Measurements from ENCODE around the gene GARIN1A. TPM values are rescaled to one million over a fixed set of nuclear protein-coding genes. Genes with fewer than 3 reads are reported as not detected.

The GARIN1A gene
- total and polyA plus RNA-seq, 2 donors = 0.19 to 1.4 TPM

DNA sequence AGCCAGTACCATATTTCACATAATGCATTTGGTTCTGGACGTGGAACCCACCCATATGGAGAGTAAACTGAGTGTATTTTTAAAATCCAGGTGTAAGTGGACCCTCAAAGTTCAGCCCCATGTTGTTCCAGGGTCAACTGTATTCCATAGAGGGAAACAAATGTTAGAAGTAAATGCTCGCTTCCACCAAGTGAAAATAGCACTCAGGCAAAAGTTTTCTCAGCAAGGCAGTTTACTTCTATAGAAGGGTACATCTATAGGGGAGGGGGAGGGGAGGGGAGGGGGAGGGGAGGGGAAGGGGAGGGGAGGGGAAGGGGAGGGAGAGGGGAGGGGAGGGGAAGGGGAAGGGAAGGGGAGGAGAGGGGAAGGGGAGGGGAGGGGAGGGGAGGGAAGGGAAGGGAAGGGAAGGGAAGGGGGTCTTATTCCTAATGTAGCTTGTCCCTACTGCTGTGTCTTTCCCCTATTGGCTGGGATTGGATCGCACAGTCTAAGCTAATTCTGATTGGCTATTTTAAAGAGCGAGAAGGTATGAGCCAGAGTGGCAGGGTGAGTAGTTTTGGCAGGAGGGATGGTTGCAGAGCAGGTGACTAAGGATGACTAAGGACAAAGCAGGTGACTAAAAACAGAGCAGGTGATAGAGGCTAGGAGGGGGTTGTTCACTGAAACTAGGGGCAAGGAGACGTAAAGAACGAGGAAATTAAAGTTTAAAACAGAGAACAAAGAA, 29.1 kb downstream of the GARIN1A start:
- Histone ChIP-seq H3K4me3 (ENCODE audit: low read length in 2 of 2) (no peak overlapping the region), H3K27ac (ENCODE audit: low read depth in 1 of 2, low read length in 1 of 2) (no peak overlapping the region), H3K4me1 (ENCODE audit: control insufficient read depth in 2 of 2, insufficient read depth in 2 of 2, low read length in 2 of 2) (peaks cover 4 to 8% of the 10 kb centered on the region in 2 donors), H3K27me3 (ENCODE audit: control insufficient read depth in 2 of 2, insufficient read depth in 1 of 2, low read length in 1 of 2) (peaks cover 24 to 45% of the 10 kb centered on the region in 2 donors), H3K9me3 (ENCODE audit: control insufficient read depth in 2 of 2, insufficient read depth in 1 of 2, low read length in 1 of 2) (no peaks in the 10 kb centered on the region), H3K36me3 (ENCODE audit: control insufficient read depth in 2 of 2, insufficient read depth in 2 of 2, low read length in 1 of 2) (no peaks in the 10 kb centered on the region)
- no peak for DNase-seq (ENCODE audit: low read depth in 6 of 9, low spot score in 9 of 9)
- WGBS = 95% methylated on average over 6 of the region's 6 CpGs

DNA sequence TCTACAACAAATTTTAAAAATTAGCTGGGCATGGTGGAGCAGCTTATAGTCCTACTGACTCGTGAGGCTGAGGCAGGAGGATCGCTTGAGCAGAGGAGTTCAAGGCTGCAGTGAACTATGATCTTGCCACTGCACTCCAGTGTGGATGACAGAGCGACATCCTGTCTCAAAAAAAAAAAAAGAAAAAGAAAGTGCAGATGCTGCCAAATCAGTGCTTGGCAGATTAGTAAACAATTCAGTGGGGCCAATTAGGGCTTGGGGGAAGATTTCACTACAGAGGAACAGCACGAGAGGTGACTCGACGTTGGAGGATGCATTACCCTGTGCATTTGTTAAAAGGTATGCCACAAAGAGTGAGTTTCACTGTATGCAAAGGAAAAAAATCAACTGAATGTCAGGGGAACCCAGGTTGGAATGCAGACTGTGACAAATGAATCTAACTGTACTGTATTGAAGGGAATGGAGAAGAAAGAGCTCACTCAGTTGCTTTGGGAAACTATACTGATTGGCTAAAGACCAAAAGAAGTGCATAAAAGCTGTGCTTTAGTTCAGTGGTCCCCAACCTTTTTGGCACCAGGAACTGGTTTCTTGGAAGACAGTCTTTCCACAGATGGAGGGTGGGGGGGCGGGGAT, 31.6 kb downstream of the GARIN1A start:
- Histone ChIP-seq H3K36me3 (ENCODE audit: control insufficient read depth in 2 of 2, insufficient read depth in 2 of 2, low read length in 1 of 2) (no peaks in the 10 kb centered on the region), H3K9me3 (ENCODE audit: control insufficient read depth in 2 of 2, insufficient read depth in 1 of 2, low read length in 1 of 2) (no peaks in the 10 kb centered on the region), H3K27me3 (ENCODE audit: control insufficient read depth in 2 of 2, insufficient read depth in 1 of 2, low read length in 1 of 2) (peaks cover 4 to 20% of the 10 kb centered on the region in 2 donors), H3K4me1 (ENCODE audit: control insufficient read depth in 2 of 2, insufficient read depth in 2 of 2, low read length in 2 of 2) (no peaks in the 10 kb centered on the region), H3K27ac (ENCODE audit: low read depth in 1 of 2, low read length in 1 of 2) (no peak overlapping the region), H3K4me3 (ENCODE audit: low read length in 2 of 2) (no peak overlapping the region)
- DNase-seq (ENCODE audit: low read depth in 6 of 9, low spot score in 9 of 9) = no peak
- WGBS = 91% methylated on average over 7 of the region's 7 CpGs

DNA sequence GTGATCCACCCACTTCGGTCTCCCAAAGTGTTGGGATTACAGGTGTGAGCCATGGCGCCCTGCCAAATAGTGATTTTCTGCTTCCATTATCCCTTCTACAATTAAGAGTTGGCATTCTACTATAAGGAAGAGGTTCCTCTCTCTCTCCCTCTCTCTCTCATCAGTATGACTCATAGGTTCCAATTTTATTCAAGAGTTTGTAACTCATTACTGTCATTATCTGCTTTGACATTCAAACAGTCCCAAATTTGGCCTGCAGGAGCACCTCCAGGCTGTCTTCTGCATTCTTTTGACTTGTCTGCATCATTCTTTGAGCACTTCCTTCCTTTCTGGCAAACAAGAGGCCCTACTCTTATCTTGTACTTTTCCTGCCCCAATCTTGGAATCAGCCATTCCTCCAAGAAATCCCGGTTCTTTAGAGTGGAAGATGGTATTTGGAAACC, 33.8 kb downstream of the GARIN1A start:
- DNase-seq (ENCODE audit: low read depth in 6 of 9, low spot score in 9 of 9) = no peak
- Histone ChIP-seq H3K36me3 (ENCODE audit: control insufficient read depth in 2 of 2, insufficient read depth in 2 of 2, low read length in 1 of 2) (no peaks in the 10 kb centered on the region), H3K27me3 (ENCODE audit: control insufficient read depth in 2 of 2, insufficient read depth in 1 of 2, low read length in 1 of 2) (peaks cover 0 to 2% of the 10 kb centered on the region in 2 donors), H3K27ac (ENCODE audit: low read depth in 1 of 2, low read length in 1 of 2) (no peak overlapping the region), H3K4me1 (ENCODE audit: control insufficient read depth in 2 of 2, insufficient read depth in 2 of 2, low read length in 2 of 2) (no peaks in the 10 kb centered on the region), H3K4me3 (ENCODE audit: low read length in 2 of 2) (no peak overlapping the region), H3K9me3 (ENCODE audit: control insufficient read depth in 2 of 2, insufficient read depth in 1 of 2, low read length in 1 of 2) (no peaks in the 10 kb centered on the region)
- WGBS = 89% methylated on average over 3 of the region's 3 CpGs

DNA sequence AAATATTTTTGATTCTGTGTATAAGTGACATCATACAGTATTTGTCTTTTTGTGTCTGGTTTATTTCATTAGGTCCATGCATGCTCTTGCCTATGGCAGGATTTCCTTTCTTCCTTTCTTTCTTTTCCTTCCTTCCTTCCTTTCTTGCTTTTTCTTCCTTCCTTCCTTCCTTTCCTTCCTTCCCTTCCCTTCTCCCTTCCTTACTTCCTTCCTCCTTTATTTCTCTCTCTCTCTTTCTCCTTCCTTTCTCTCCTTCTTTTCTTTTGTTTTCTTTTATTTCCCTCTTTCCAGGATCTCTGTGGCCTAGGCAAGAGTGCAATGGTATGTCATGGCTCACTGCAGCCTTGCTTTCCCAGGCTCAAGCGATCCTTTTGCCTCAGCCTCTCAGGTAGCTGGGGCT, 35.7 kb downstream of the GARIN1A start:
- Histone ChIP-seq H3K9me3 (ENCODE audit: control insufficient read depth in 2 of 2, insufficient read depth in 1 of 2, low read length in 1 of 2) (no peaks in the 10 kb centered on the region), H3K27ac (ENCODE audit: low read depth in 1 of 2, low read length in 1 of 2) (no peak overlapping the region), H3K36me3 (ENCODE audit: control insufficient read depth in 2 of 2, insufficient read depth in 2 of 2, low read length in 1 of 2) (no peaks in the 10 kb centered on the region), H3K27me3 (ENCODE audit: control insufficient read depth in 2 of 2, insufficient read depth in 1 of 2, low read length in 1 of 2) (no peaks in the 10 kb centered on the region), H3K4me1 (ENCODE audit: control insufficient read depth in 2 of 2, insufficient read depth in 2 of 2, low read length in 2 of 2) (no peaks in the 10 kb centered on the region), H3K4me3 (ENCODE audit: low read length in 2 of 2) (no peak overlapping the region)
- WGBS = 96% methylated on average over 1 of the region's 1 CpG
- DNase-seq (ENCODE audit: low read depth in 6 of 9, low spot score in 9 of 9) = no peak

DNA sequence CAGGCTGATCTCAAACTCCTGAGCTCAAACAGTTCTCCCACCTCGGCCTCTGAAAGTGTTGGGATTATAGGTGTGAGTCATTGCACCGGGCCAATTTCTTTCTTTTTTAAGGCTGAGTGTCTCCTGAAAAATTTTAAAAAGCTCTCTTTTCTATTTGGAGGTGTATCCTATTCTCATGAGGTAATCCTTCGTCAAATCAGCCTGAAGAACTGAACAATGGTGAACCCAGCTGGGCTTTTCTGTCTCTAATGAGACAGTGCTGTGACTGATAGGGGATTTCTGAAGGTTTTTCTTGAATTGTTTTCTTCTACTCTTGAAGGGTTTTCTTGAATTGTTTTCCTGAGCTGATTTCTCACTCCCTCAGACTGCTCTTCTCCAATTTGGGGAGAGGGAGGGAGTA, 36.1 kb downstream of the GARIN1A start:
- no peaks in the 10 kb centered on the region for H3K36me3 ChIP-seq (ENCODE audit: control insufficient read depth in 2 of 2, insufficient read depth in 2 of 2, low read length in 1 of 2)
- DNase-seq (ENCODE audit: low read depth in 6 of 9, low spot score in 9 of 9) = no peak
- H3K27me3 ChIP-seq (ENCODE audit: control insufficient read depth in 2 of 2, insufficient read depth in 1 of 2, low read length in 1 of 2) = no peaks in the 10 kb centered on the region
- 94% methylated on average over 3 of the region's 3 CpGs for WGBS
- no peaks in the 10 kb centered on the region for H3K4me1 ChIP-seq (ENCODE audit: control insufficient read depth in 2 of 2, insufficient read depth in 2 of 2, low read length in 2 of 2)
- H3K27ac ChIP-seq (ENCODE audit: low read depth in 1 of 2, low read length in 1 of 2) = no peak overlapping the region
- H3K9me3 ChIP-seq (ENCODE audit: control insufficient read depth in 2 of 2, insufficient read depth in 1 of 2, low read length in 1 of 2) = no peaks in the 10 kb centered on the region
- H3K4me3 ChIP-seq (ENCODE audit: low read length in 2 of 2) = no peak overlapping the region

DNA sequence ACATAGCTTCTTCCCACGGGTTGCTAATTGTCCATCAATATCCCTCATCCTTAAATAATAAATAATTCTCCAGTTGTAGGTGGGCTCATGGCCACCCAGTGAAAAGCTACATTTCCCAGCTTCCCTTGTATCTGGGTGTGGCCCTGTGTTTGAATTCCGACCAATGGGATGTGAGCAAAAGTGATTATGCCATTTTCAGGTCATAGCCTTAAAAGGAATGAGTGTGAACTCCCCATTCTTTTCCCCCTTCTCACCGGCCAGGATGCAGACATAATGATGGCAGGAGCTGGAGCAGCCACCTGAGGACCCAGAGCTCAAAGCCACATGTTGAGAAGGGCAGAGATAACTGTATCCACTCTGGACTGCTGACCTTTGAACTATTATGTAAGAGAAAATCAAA, 36.7 kb downstream of the GARIN1A start:
- Histone ChIP-seq H3K9me3 (ENCODE audit: control insufficient read depth in 2 of 2, insufficient read depth in 1 of 2, low read length in 1 of 2) (no peaks in the 10 kb centered on the region), H3K27me3 (ENCODE audit: control insufficient read depth in 2 of 2, insufficient read depth in 1 of 2, low read length in 1 of 2) (no peaks in the 10 kb centered on the region), H3K4me1 (ENCODE audit: control insufficient read depth in 2 of 2, insufficient read depth in 2 of 2, low read length in 2 of 2) (no peaks in the 10 kb centered on the region), H3K4me3 (ENCODE audit: low read length in 2 of 2) (no peak overlapping the region), H3K27ac (ENCODE audit: low read depth in 1 of 2, low read length in 1 of 2) (no peak overlapping the region), H3K36me3 (ENCODE audit: control insufficient read depth in 2 of 2, insufficient read depth in 2 of 2, low read length in 1 of 2) (no peaks in the 10 kb centered on the region)
- 94% methylated on average over 3 of the region's 3 CpGs for WGBS
- no peak for DNase-seq (ENCODE audit: low read depth in 6 of 9, low spot score in 9 of 9)

DNA sequence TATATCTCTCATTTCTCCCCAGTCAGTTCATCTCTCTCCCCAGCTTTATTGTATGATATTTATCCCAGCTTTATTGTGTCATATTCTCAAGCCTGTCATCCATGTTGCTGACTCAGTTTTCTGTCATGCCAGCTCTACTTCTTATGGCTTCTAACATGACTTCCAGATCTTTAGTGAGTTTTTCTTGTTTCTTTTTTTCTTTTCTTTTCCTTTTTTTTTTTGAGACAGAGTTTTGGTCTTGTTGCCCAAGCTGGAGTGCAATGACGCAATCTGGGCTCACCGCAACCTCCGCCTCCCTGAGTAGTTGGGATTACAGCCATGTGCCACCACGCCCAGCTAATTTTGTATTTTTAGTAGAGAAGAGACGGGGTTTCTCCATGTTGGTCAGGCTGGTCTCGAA, 38.4 kb downstream of the GARIN1A start:
- H3K4me3 ChIP-seq (ENCODE audit: low read length in 2 of 2) = no peak overlapping the region
- WGBS = 84% methylated on average over 6 of the region's 6 CpGs

DNA sequence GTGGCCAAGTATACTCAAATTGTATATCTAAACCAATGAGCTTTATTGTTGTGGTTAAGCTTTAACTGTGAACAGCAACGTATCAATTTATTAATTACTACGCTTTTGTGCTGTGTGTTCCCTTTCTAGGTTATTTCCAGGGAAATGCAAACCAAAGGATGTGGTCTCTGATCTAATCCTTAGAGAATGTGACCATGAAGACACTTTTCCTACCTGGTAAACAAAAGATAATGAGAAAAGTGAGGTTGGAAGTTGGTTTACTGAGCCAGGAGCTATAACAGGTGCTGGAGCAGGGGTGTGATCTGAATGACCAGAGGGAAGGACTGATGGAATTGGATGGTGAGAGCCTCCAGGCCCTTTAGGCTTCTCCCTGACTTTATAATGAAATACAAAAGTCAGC, 41.7 kb downstream of the GARIN1A start:
- H3K27ac ChIP-seq (ENCODE audit: low read depth in 1 of 2, low read length in 1 of 2) = no peak overlapping the region
- peaks cover 0 to 11% of the 10 kb centered on the region in 2 donors for H3K27me3 ChIP-seq (ENCODE audit: control insufficient read depth in 2 of 2, insufficient read depth in 1 of 2, low read length in 1 of 2)
- H3K9me3 ChIP-seq (ENCODE audit: control insufficient read depth in 2 of 2, insufficient read depth in 1 of 2, low read length in 1 of 2) = no peaks in the 10 kb centered on the region
- WGBS = 94% methylated on average over 2 of the region's 2 CpGs
- no peaks in the 10 kb centered on the region for H3K4me1 ChIP-seq (ENCODE audit: control insufficient read depth in 2 of 2, insufficient read depth in 2 of 2, low read length in 2 of 2)
- H3K4me3 ChIP-seq (ENCODE audit: low read length in 2 of 2) = no peak overlapping the region
- H3K36me3 ChIP-seq (ENCODE audit: control insufficient read depth in 2 of 2, insufficient read depth in 2 of 2, low read length in 1 of 2) = no peaks in the 10 kb centered on the region
- DNase-seq (ENCODE audit: low read depth in 6 of 9, low spot score in 9 of 9) = no peak

More for the DNA sequence above, 38.4 kb downstream of the GARIN1A start:
- H3K36me3 ChIP-seq (ENCODE audit: control insufficient read depth in 2 of 2, insufficient read depth in 2 of 2, low read length in 1 of 2) = no peaks in the 10 kb centered on the region
- no peaks in the 10 kb centered on the region for H3K4me1 ChIP-seq (ENCODE audit: control insufficient read depth in 2 of 2, insufficient read depth in 2 of 2, low read length in 2 of 2)
- DNase-seq (ENCODE audit: low read depth in 6 of 9, low spot score in 9 of 9) = no peak
- H3K27me3 ChIP-seq (ENCODE audit: control insufficient read depth in 2 of 2, insufficient read depth in 1 of 2, low read length in 1 of 2) = peaks cover 0 to 10% of the 10 kb centered on the region in 2 donors
- no peak overlapping the region for H3K27ac ChIP-seq (ENCODE audit: low read depth in 1 of 2, low read length in 1 of 2)
- H3K9me3 ChIP-seq (ENCODE audit: control insufficient read depth in 2 of 2, insufficient read depth in 1 of 2, low read length in 1 of 2) = no peaks in the 10 kb centered on the region

DNA sequence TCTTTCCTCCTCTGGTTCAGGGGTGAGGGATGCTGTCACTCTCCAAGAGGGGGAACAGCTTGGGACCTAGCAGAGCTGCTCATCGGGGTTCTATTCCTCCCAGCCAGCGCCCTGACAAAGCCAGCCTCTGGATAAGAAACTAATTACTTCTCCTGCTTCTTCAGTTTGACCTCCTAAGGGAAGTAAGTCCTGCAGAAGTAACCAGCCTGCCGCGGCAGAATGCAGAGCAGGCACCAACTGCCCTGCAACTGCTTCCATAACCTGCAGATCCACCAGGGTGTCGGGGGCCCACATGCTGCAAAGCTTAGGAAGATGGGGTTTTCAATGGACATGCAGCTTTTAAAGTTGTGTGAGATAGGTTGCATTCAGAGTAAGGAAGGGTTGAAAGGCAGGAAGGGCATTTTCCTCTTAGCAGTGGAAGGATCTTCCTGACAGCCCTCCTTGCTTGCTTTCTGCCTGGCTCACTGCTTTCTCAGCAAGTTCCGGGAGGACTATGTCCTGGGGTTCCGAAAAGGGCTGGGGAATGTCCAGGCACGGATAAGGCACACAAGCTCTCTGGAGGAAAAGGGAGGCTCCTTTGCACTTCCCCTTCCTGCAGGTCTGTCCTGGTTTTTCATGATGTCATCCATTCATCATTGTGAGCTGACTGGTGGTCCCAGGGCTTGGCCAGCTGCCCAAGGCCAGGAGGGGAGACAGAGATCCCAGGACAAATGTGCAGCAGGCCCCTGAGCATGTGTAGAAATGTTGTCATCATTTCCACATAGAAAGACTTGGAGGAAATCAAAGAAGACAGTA, 42.8 kb downstream of the GARIN1A start:
- 65% methylated on average over 8 of the region's 8 CpGs for WGBS
- no peak for DNase-seq (ENCODE audit: low read depth in 6 of 9, low spot score in 9 of 9)
- H3K9me3 ChIP-seq (ENCODE audit: control insufficient read depth in 2 of 2, insufficient read depth in 1 of 2, low read length in 1 of 2) = no peaks in the 10 kb centered on the region
- no peak overlapping the region for H3K27ac ChIP-seq (ENCODE audit: low read depth in 1 of 2, low read length in 1 of 2)
- no peaks in the 10 kb centered on the region for H3K36me3 ChIP-seq (ENCODE audit: control insufficient read depth in 2 of 2, insufficient read depth in 2 of 2, low read length in 1 of 2)
- no peaks in the 10 kb centered on the region for H3K4me1 ChIP-seq (ENCODE audit: control insufficient read depth in 2 of 2, insufficient read depth in 2 of 2, low read length in 2 of 2)
- H3K4me3 ChIP-seq (ENCODE audit: low read length in 2 of 2) = no peak overlapping the region
- H3K27me3 ChIP-seq (ENCODE audit: control insufficient read depth in 2 of 2, insufficient read depth in 1 of 2, low read length in 1 of 2) = peaks cover 0 to 11% of the 10 kb centered on the region in 2 donors
